Cardiac atrium fibroblast (primary cell): ENCODE measurements around the gene COQ7. TPM values are rescaled to one million over a fixed set of nuclear protein-coding genes. Genes with fewer than 3 reads are reported as not detected.

Experiments used
- total RNA-seq: library from RNA; depleted of rRNA; stranded (reverse); fragments of >200 nt; gene quantifications from 2 replicates; pipeline ENCODE4 v1.2.3, GENCODE V29; 2015

COQ7 gene
- 6.6 and 10.8 TPM in 2 replicates for total RNA-seq

DNA sequence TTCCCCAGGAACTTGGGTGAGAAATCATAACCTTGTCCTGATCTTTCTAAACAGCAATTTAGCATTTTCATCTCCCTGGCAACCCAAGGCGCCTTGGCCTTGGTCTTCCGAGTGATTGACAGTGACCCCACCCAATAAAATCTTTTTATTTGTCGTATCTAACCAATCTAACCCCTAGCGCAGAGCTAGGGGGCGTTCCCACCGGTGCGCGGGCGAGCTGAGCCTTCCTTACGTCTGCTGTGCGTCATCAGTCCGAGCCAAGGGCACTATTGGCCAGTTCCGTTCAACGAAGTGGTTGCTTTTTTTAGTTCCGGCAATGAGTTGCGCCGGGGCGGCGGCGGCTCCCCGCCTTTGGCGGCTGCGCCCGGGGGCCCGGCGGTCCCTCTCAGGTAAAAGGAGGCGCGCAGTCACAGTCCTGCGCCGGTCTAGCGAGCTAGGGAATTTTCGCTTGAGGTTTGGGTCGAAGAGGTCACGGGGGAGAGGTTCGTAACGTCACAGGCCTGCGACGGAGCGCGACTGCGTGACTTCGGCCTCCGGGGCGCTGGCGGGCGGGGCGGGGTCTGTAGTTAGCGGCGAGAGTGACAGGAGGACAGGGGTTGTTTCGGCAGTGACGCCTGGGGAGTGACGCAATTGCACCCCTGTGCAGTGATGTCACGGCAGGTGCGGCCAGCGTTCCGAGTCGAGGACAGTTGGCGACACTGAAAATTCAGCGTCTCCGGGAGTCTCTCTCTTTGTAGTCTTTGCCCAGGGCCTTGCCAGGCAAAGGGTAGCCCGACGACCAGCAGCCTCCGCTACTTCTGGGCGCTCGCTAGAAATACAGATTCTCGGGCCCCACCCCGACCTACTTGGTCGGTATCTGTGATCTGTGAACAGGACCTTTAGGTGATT lies at the start of gene COQ7:
Gene COQ7, plus strand, starts transcription at position 266 of the 888 bp plus-strand sequence. Its CDS starts 51 bp downstream, at position 317.

DNA sequence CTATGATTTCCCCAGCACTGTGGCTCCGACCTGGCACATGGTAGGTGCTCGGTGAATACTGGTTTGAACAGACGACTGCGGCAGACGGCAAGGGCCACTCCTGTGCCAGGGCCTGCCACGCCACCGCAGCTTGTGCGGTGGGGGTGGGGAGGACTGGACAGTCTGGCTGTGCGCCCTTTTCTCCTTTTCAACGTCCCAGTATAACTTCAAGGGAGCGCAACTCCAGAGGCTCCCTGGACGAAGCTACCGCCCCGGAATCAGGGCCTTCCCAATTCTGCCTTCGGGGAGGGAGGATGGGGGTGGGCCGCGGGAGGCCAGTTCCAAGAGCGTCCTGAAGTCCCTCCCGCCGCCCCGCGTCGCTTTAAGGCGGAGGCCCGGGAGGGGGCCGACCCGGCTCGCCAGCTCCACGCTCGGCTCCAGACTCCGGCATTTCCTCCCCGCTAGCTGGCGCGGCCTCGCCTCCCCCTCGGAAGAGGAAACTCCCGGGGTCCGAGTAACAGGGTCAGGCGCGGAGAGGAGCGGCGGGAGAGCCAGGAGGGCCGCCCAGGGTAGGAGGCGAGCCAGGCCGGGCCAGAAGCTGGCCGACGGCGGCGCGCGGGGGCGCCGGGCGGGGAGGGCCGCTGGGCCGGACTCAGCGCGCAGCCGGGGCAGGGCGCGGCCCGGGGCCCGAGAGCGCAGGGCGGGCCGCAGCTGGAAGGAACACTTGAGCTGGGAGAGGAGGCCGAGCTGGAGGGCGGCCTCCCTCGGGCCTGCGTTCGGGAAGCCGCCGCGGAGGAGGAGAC lies 46.4 kb downstream of the COQ7 start, which contains the start of gene ITPRIPL2:
Gene ITPRIPL2, plus strand, starts transcription at position 388 of the 782 bp plus-strand sequence. CDS start 498 bp downstream, outside the sequence.

Other genes with a start within 250 kb of the COQ7 start
- gene SMG1, start 141.2 kb upstream of the COQ7 start, total RNA-seq = 16.6 and 38.6 TPM in 2 replicates
- 1.1 TPM in 1 of 2 replicates, not detected in the other for gene TMC7, start 83.7 kb upstream of the COQ7 start, total RNA-seq
- 23.6 and 45.7 TPM in 2 replicates for gene ITPRIPL2, start 46.4 kb downstream of the COQ7 start, total RNA-seq
- 0.65 TPM in 1 of 2 replicates, not detected in the other for gene SYT17, start 100.6 kb downstream of the COQ7 start, total RNA-seq
- gene CLEC19A, start 218.1 kb downstream of the COQ7 start, total RNA-seq = not detected in 2 replicates